Measurements from ENCODE around the gene PFDN2. TPM values are rescaled to one million over a fixed set of nuclear protein-coding genes. Genes with fewer than 3 reads are reported as not detected.

The PFDN2 gene
- total RNA-seq, 2 experiments from 2014 or later: 66.3 to 68.0 TPM

- Mint-ChIP-seq H3K4me1 (ENCODE audit: low read depth) (peaks cover 49% of the 10 kb centered on the region), H3K4me3 (peak overlapping the region; percentile 86), H3K9me3 (ENCODE audit: insufficient read depth) (no peaks in the 10 kb centered on the region), H3K36me3 (ENCODE audit: low read depth) (peaks cover 57% of the 10 kb centered on the region), H3K27ac (peak overlapping the region; percentile 80), H3K27me3 (ENCODE audit: low read depth) (no peaks in the 10 kb centered on the region)
- ChIA-PET CTCF (no interaction called here), POLR2A (interaction anchor here (1.4 to 1.9 kb wide), 2 partner anchors 17 to 42 kb away, joined by 4 to 8 read pairs; partner anchors contain the start of gene NDUFS2)
- ATAC-seq (no peak), DNase-seq (no peak)
These were observed 42.0 kb upstream of the PFDN2 start for GRCh38 chr1:161159913-161160243.

GRCh38 chr1:161159087-161159912 is 41.5 kb upstream of the PFDN2 start, which contains the start of gene USP21:
USP21 (plus strand) TSS chr1:161159500; CDS start chr1:161160641, 1,141 bp downstream.
- Mint-ChIP-seq H3K27me3 (ENCODE audit: low read depth) (no peaks in the 10 kb centered on the region), H3K4me1 (ENCODE audit: low read depth) (peaks cover 51% of the 10 kb centered on the region), H3K27ac (peak within 1 kb of the TSS; percentile 89), H3K36me3 (ENCODE audit: low read depth) (peaks cover 52% of the 10 kb centered on the region), H3K9me3 (ENCODE audit: insufficient read depth) (no peaks in the 10 kb centered on the region), H3K4me3 (peak within 1 kb of the TSS; percentile 86)
- ChIA-PET POLR2A (interaction anchor here (1.3 to 1.9 kb wide), 3 partner anchors 10 to 43 kb away, joined by 3 to 8 read pairs (median 4); partner anchors contain the start of gene NDUFS2), CTCF (interaction anchor here (0.9 to 2.1 kb wide), 5 partner anchors 33 to 88 kb away, joined by 3 to 7 read pairs (median 4); no protein-coding TSS in a partner anchor)
- DNase-seq (peak; percentile 94), ATAC-seq (peak; percentile 91)

- no peak for ATAC-seq
- Mint-ChIP-seq H3K4me1 (ENCODE audit: low read depth) (peaks cover 51% of the 10 kb centered on the region), H3K27me3 (ENCODE audit: low read depth) (no peaks in the 10 kb centered on the region), H3K9me3 (ENCODE audit: insufficient read depth) (no peaks in the 10 kb centered on the region), H3K4me3 (peak overlapping the region; percentile 86), H3K36me3 (ENCODE audit: low read depth) (peaks cover 45% of the 10 kb centered on the region), H3K27ac (peak overlapping the region; percentile 89)
- POLR2A ChIA-PET: interaction anchor here (0.6 to 1.9 kb wide), 5 partner anchors 9 to 140 kb away, joined by 3 to 8 read pairs (median 4); partner anchors contain the start of gene NDUFS2
- no peak for DNase-seq
- CTCF ChIA-PET: interaction anchor here (0.7 to 2.1 kb wide), 11 partner anchors 9 to 106 kb away, joined by 3 to 7 read pairs (median 3); partner anchors contain the start of genes ARHGAP30 and DEDD
These were observed 40.6 kb upstream of the PFDN2 start for GRCh38 chr1:161158316-161159010.

- no peak overlapping the region for H3K4me3 Mint-ChIP-seq
- no peaks in the 10 kb centered on the region for H3K9me3 Mint-ChIP-seq (ENCODE audit: insufficient read depth)
- H3K4me1 Mint-ChIP-seq (ENCODE audit: low read depth): peaks cover 51% of the 10 kb centered on the region
- no peak for ATAC-seq
- CTCF ChIA-PET: interaction anchor here (0.7 to 2.1 kb wide), 12 partner anchors 8 to 106 kb away, joined by 3 to 11 read pairs (median 4); partner anchors contain the start of genes ARHGAP30, DEDD and PPOX
- DNase-seq: no peak
- H3K27ac Mint-ChIP-seq: no peak overlapping the region
- no peaks in the 10 kb centered on the region for H3K27me3 Mint-ChIP-seq (ENCODE audit: low read depth)
- POLR2A ChIA-PET: interaction anchor here (0.6 to 6.3 kb wide), 6 partner anchors 8 to 139 kb away, joined by 3 to 51 read pairs (median 4); partner anchors contain the start of genes NDUFS2 and PPOX
- H3K36me3 Mint-ChIP-seq (ENCODE audit: low read depth): peaks cover 41% of the 10 kb centered on the region
These were observed 40.0 kb upstream of the PFDN2 start for GRCh38 chr1:161157867-161158266.

GRCh38 chr1:161153682-161154337 is 36.0 kb upstream of the PFDN2 start, which contains the start of gene UFC1:
UFC1 (plus strand) TSS chr1:161153978; CDS start chr1:161153998, 20 bp downstream.
- ATAC-seq (peak; percentile 94), DNase-seq (peak; percentile 91)
- Mint-ChIP-seq H3K27ac (peak within 1 kb of the TSS; percentile 100), H3K27me3 (ENCODE audit: low read depth) (no peaks in the 10 kb centered on the region), H3K4me1 (ENCODE audit: low read depth) (peaks cover 26% of the 10 kb centered on the region), H3K36me3 (ENCODE audit: low read depth) (peaks cover 26% of the 10 kb centered on the region), H3K4me3 (peak within 1 kb of the TSS; percentile 88), H3K9me3 (ENCODE audit: insufficient read depth) (no peaks in the 10 kb centered on the region)
- CTCF ChIA-PET: interaction anchor here (0.8 to 3.1 kb wide), 8 partner anchors 12 to 156 kb away, joined by 3 to 38 read pairs (median 4); partner anchors contain the start of genes B4GALT3, DEDD, PPOX and TOMM40L
- POLR2A ChIA-PET: interaction anchor here (0.6 to 6.3 kb wide), 16 partner anchors 8 to 236 kb away, joined by 3 to 51 read pairs (median 6); partner anchors contain the start of genes ARHGAP30, B4GALT3, DEDD and NDUFS2

- CTCF ChIA-PET: interaction anchor here (0.8 to 3.1 kb wide), 7 partner anchors 13 to 138 kb away, joined by 3 to 38 read pairs (median 4); partner anchors contain the start of genes B4GALT3, DEDD, PPOX and TOMM40L
These were observed 35.3 kb upstream of the PFDN2 start for GRCh38 chr1:161153176-161153575.

GRCh38 chr1:161145832-161146231 is 28.0 kb upstream of the PFDN2 start:
- Mint-ChIP-seq H3K36me3 (ENCODE audit: low read depth) (no peaks in the 10 kb centered on the region), H3K9me3 (ENCODE audit: insufficient read depth) (no peaks in the 10 kb centered on the region), H3K4me1 (ENCODE audit: low read depth) (no peaks in the 10 kb centered on the region), H3K4me3 (no peak overlapping the region), H3K27me3 (ENCODE audit: low read depth) (no peaks in the 10 kb centered on the region), H3K27ac (no peak overlapping the region)
- DNase-seq: no peak
- no peak for ATAC-seq
- CTCF ChIA-PET: interaction anchor here (1.1 kb wide), 1 partner anchor 11 kb away, joined by 3 read pairs; no protein-coding TSS in a partner anchor
- POLR2A ChIA-PET: no interaction called here

More at GRCh38 chr1:161153176-161153575, 35.3 kb upstream of the PFDN2 start:
- POLR2A ChIA-PET: interaction anchor here (0.6 to 6.3 kb wide), 14 partner anchors 9 to 107 kb away, joined by 3 to 51 read pairs (median 6); partner anchors contain the start of genes ARHGAP30, B4GALT3, DEDD and NDUFS2
- H3K4me1 Mint-ChIP-seq (ENCODE audit: low read depth): peaks cover 21% of the 10 kb centered on the region
- peak overlapping the region; percentile 88 for H3K4me3 Mint-ChIP-seq
- peaks cover 20% of the 10 kb centered on the region for H3K36me3 Mint-ChIP-seq (ENCODE audit: low read depth)
- no peaks in the 10 kb centered on the region for H3K9me3 Mint-ChIP-seq (ENCODE audit: insufficient read depth)
- ATAC-seq: no peak
- no peaks in the 10 kb centered on the region for H3K27me3 Mint-ChIP-seq (ENCODE audit: low read depth)
- H3K27ac Mint-ChIP-seq: peak overlapping the region; percentile 100
- no peak for DNase-seq

- no peaks in the 10 kb centered on the region for H3K9me3 Mint-ChIP-seq (ENCODE audit: insufficient read depth)
- peaks cover 5% of the 10 kb centered on the region for H3K4me1 Mint-ChIP-seq (ENCODE audit: low read depth)
- no peak overlapping the region for H3K4me3 Mint-ChIP-seq
- POLR2A ChIA-PET: interaction anchor here (1.5 kb wide), 2 partner anchors 8 to 70 kb away, joined by 6 read pairs; partner anchors contain the start of gene DEDD
- no peaks in the 10 kb centered on the region for H3K27me3 Mint-ChIP-seq (ENCODE audit: low read depth)
- H3K27ac Mint-ChIP-seq: no peak overlapping the region
- CTCF ChIA-PET: interaction anchor here (1.0 to 2.5 kb wide), 8 partner anchors 10 to 144 kb away, joined by 3 to 6 read pairs (median 4); partner anchors contain the start of genes ARHGAP30 and KLHDC9
- ATAC-seq (no peak), DNase-seq (no peak)
- peaks cover 4% of the 10 kb centered on the region for H3K36me3 Mint-ChIP-seq (ENCODE audit: low read depth)
These were observed 23.0 kb upstream of the PFDN2 start for GRCh38 chr1:161140755-161141400.

- ChIA-PET CTCF (interaction anchor here (0.7 to 3.0 kb wide), 8 partner anchors 9 to 143 kb away, joined by 3 to 13 read pairs (median 4); partner anchors contain the start of genes ARHGAP30, KLHDC9, NIT1 and PFDN2), POLR2A (interaction anchor here (0.6 to 1.5 kb wide), 3 partner anchors 69 to 83 kb away, joined by 3 to 6 read pairs (median 4); no protein-coding TSS in a partner anchor)
- Mint-ChIP-seq H3K4me3 (no peak overlapping the region), H3K36me3 (ENCODE audit: low read depth) (peaks cover 11% of the 10 kb centered on the region), H3K27ac (no peak overlapping the region), H3K27me3 (ENCODE audit: low read depth) (no peaks in the 10 kb centered on the region), H3K9me3 (ENCODE audit: insufficient read depth) (no peaks in the 10 kb centered on the region), H3K4me1 (ENCODE audit: low read depth) (peaks cover 9% of the 10 kb centered on the region)
- DNase-seq (peak; percentile 64), ATAC-seq (peak; percentile 70)
These were observed 21.9 kb upstream of the PFDN2 start for GRCh38 chr1:161139766-161140165.

GRCh38 chr1:161138431-161138830 is 20.6 kb upstream of the PFDN2 start:
- H3K9me3 Mint-ChIP-seq (ENCODE audit: insufficient read depth): no peaks in the 10 kb centered on the region
- ATAC-seq (no peak), DNase-seq (no peak)
- peak overlapping the region; percentile 57 for H3K27ac Mint-ChIP-seq
- peaks cover 9% of the 10 kb centered on the region for H3K4me1 Mint-ChIP-seq (ENCODE audit: low read depth)
- H3K36me3 Mint-ChIP-seq (ENCODE audit: low read depth): peaks cover 11% of the 10 kb centered on the region
- H3K27me3 Mint-ChIP-seq (ENCODE audit: low read depth): no peaks in the 10 kb centered on the region
- CTCF ChIA-PET: interaction anchor here (0.7 to 3.0 kb wide), 13 partner anchors 9 to 186 kb away, joined by 3 to 13 read pairs (median 4); partner anchors contain the start of genes ARHGAP30, KLHDC9, PPOX and TOMM40L
- H3K4me3 Mint-ChIP-seq: no peak overlapping the region
- POLR2A ChIA-PET: interaction anchor here (0.6 to 2.1 kb wide), 5 partner anchors 9 to 70 kb away, joined by 3 to 9 read pairs (median 4); no protein-coding TSS in a partner anchor

All from activated CD8-positive, alpha-beta T cell treated with anti-CD3 and anti-CD28 coated beads, Interleukin-2, amount 10 ng/mL, durations not matched to agents 7 days and 5 days (primary cell).